NCI-H2196 treated with DMSO at 0.1 percent for 48 hours (cell line): ENCODE results near the gene KDM3A.
"Not testable (repeated sequence)": the region's sequence is repeated elsewhere in the genome, so short reads cannot be mapped to it uniquely, and the experiment has no call there.

ENCODE experiments used
- DNase-seq: peaks from one replicate; lab custom pipeline; 2025; ENCODE audit not compliant: unreplicated experiment; lab: John Stamatoyannopoulos, UW

KDM3A gene

GRCh38 chr2:86471637-86472036 lies 30.5 kb downstream of the KDM3A start:
- no peak for DNase-seq

- no peak for DNase-seq
Observed at GRCh38 chr2:86476092-86476491, 34.9 kb downstream of the KDM3A start.

GRCh38 chr2:86476918-86477317 lies 35.7 kb downstream of the KDM3A start:
- DNase-seq, result no peak

- DNase-seq, result no peak
Observed at GRCh38 chr2:86477349-86477748, 36.2 kb downstream of the KDM3A start.

- no peak for DNase-seq
Observed at GRCh38 chr2:86480105-86480504, 38.9 kb downstream of the KDM3A start.

- DNase-seq, result no peak
Observed at GRCh38 chr2:86482034-86482433, 40.9 kb downstream of the KDM3A start.

- DNase-seq, result no peak
Observed at GRCh38 chr2:86484385-86484784, 43.2 kb downstream of the KDM3A start.

GRCh38 chr2:86485103-86485502 lies 43.9 kb downstream of the KDM3A start:
- DNase-seq, result no peak

- no peak for DNase-seq
Observed at GRCh38 chr2:86485802-86486201, 44.6 kb downstream of the KDM3A start.

- DNase-seq, result no peak
Observed at GRCh38 chr2:86487062-86487461, 45.9 kb downstream of the KDM3A start.

- DNase-seq, result no peak
Observed at GRCh38 chr2:86488561-86489250, 47.5 kb downstream of the KDM3A start.

- DNase-seq, result no peak
Observed at GRCh38 chr2:86489542-86489941, 48.4 kb downstream of the KDM3A start.

GRCh38 chr2:86490245-86490644 lies 49.1 kb downstream of the KDM3A start:
- DNase-seq, result no peak

GRCh38 chr2:86491088-86491487 lies 49.9 kb downstream of the KDM3A start:
- no peak for DNase-seq

- no peak for DNase-seq
Observed at GRCh38 chr2:86492048-86492453, 50.9 kb downstream of the KDM3A start.

- DNase-seq, result not testable (repeated sequence)
Observed at GRCh38 chr2:86496391-86496790, 55.2 kb downstream of the KDM3A start.

GRCh38 chr2:86498468-86499260 lies 57.5 kb downstream of the KDM3A start:
- DNase-seq, result no peak

GRCh38 chr2:86499326-86499725 lies 58.2 kb downstream of the KDM3A start:
- no peak for DNase-seq

GRCh38 chr2:86500325-86501083 lies 59.3 kb downstream of the KDM3A start:
- no peak for DNase-seq

GRCh38 chr2:86507600-86507999 lies 66.4 kb downstream of the KDM3A start:
- no peak for DNase-seq

GRCh38 chr2:86510436-86510933 lies 69.3 kb downstream of the KDM3A start:
- no peak for DNase-seq

- no peak for DNase-seq
Observed at GRCh38 chr2:86512034-86512433, 70.9 kb downstream of the KDM3A start.
